Lower leg skin (tissue), 4 donors: ENCODE results near the gene POLR3A. TPM values are rescaled to one million over a fixed set of nuclear protein-coding genes. Genes with fewer than 3 reads are reported as not detected.

Experiments
- DNase-seq, 2 donors: peaks; one replicate each; pipeline ENCODE4 v3.0.0-alpha.2; 2019; ENCODE audit warnings: low spot score in 2 of 2
- H3K4me3 ChIP-seq: fragments of 200-600 bp; sonication (generic); 2 replicates; pipeline ENCODE4 v1.5.1; 2017; ENCODE audit warnings: mild to moderate bottlenecking, low read depth; ENCODE audit not compliant: poor library complexity, severe bottlenecking
- POLR2A ChIP-seq, 2 donors: fragments of 450-650 bp; IDR thresholded peaks; one replicate each; pipeline ENCODE4 v1.6.1; 2016 to 2017; ENCODE audit warnings: antibody characterized with exemption in 2 of 2, mild to moderate bottlenecking in 1 of 2, moderate library complexity in 1 of 2
- WGBS, 2 donors: methylation state at CpG; one replicate each; pipeline ENCODE4 v1.1.5; 2018; 5-methylcytosine and 5-hydroxymethylcytosine counted together
- intact Hi-C: fragments of 100-400 bp; cut with DNase I; formaldehyde crosslinking; loops from one replicate; pipeline ENCODE4 v1.15.0; 2023; ENCODE audit warnings: low total_unique reads
- total RNA-seq, 4 donors: library from RNA; depleted of rRNA; stranded (reverse); fragments of >200 nt; gene quantifications; one replicate each; pipeline ENCODE4 v1.1.0, GENCODE V29; 2016
- TF ChIP-seq, protein P1 (sequence below), 3 donors: fragments of 450-650 bp; IDR thresholded peaks; one replicate each; pipeline ENCODE4 v1.5.1; 2016; ENCODE audit warnings: antibody characterized with exemption in 3 of 3, mild to moderate bottlenecking in 3 of 3, moderate library complexity in 2 of 3

The POLR3A gene
- total RNA-seq, 4 donors from 2014 or later, result 8.7 to 11.1 (median 10.9) TPM

DNA sequence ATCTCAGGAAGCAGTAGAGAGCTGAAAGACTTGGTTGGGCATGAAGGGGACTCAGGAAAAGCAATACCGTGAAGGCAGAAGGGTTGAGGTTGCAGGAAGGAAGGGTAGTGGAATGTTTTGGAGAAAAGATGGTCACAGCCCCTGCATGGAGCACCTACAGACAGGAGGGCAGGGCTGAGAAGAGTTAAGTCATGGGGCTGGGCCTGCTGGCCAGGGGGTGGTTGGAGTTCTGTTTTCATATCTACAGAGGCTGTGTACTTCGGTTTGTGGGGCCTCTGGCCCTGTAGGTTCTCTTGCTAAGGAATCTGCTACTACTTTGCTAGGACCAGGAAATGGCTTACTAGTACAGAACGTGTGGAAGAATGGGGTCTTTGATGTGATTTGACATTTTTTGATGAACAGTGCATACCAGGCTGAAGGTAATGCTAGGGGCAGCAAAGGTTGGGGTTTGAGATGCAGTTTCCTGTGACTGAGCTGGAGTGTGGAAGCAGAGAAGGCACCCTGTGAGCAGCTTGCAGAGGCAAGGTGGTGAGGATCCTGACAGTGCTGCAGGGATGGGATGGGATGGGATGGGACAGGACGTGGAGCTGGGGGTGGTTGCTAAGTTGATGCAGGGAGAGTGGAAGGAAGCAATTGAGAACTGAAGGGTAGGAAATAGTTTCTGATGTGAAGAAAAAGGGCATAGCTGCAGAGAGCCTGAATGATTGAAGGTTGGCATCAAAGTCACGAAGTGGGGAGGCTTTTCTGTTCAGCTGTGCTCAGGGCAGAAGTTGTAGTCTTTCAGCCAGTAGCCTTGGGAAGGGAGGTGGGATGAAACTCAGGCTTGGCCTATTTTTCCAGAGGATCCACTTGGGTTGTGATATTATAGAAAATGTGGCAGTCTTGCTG is 12.1 kb upstream of the POLR3A start:
- 64 to 75% methylated on average over 5 of the region's 5 CpGs for WGBS, 2 donors
- intact Hi-C loops, result no loop called here
- TF ChIP-seq, protein P1, sequence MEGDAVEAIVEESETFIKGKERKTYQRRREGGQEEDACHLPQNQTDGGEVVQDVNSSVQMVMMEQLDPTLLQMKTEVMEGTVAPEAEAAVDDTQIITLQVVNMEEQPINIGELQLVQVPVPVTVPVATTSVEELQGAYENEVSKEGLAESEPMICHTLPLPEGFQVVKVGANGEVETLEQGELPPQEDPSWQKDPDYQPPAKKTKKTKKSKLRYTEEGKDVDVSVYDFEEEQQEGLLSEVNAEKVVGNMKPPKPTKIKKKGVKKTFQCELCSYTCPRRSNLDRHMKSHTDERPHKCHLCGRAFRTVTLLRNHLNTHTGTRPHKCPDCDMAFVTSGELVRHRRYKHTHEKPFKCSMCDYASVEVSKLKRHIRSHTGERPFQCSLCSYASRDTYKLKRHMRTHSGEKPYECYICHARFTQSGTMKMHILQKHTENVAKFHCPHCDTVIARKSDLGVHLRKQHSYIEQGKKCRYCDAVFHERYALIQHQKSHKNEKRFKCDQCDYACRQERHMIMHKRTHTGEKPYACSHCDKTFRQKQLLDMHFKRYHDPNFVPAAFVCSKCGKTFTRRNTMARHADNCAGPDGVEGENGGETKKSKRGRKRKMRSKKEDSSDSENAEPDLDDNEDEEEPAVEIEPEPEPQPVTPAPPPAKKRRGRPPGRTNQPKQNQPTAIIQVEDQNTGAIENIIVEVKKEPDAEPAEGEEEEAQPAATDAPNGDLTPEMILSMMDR (IDR thresholded peaks at IDR 0.05), result no peak
- TF ChIP-seq POLR2A (IDR thresholded peaks at IDR 0.05), result no peak
- no peak for DNase-seq
- H3K4me3 ChIP-seq, result no peak overlapping the region

DNA sequence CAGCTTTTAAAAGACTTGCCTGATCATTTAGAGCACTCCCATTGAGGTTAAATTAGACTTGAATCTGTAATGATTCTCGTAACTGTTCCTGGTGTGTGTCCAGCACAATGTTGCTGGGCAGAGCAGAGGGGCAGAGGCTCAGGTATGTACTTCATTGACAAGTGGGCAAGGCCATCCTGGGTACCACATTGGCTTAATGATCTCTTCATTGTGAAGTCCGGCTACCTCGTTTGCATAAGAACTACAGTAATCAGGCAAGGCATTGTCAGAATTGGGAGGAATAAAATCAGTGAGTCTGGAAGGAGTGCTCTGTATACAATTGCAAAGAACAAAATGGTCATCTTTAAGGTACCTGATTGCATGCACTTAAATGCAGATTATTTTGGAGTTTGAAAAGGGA is 10.4 kb upstream of the POLR3A start:
- WGBS, 2 donors, result 68 to 78% methylated on average over 3 of the region's 3 CpGs
- no peak overlapping the region for H3K4me3 ChIP-seq
- intact Hi-C loops, result no loop called here
- TF ChIP-seq, protein P1 (IDR thresholded peaks at IDR 0.05), result no peak
- no peak for TF ChIP-seq POLR2A (IDR thresholded peaks at IDR 0.05)
- no peak for DNase-seq

DNA sequence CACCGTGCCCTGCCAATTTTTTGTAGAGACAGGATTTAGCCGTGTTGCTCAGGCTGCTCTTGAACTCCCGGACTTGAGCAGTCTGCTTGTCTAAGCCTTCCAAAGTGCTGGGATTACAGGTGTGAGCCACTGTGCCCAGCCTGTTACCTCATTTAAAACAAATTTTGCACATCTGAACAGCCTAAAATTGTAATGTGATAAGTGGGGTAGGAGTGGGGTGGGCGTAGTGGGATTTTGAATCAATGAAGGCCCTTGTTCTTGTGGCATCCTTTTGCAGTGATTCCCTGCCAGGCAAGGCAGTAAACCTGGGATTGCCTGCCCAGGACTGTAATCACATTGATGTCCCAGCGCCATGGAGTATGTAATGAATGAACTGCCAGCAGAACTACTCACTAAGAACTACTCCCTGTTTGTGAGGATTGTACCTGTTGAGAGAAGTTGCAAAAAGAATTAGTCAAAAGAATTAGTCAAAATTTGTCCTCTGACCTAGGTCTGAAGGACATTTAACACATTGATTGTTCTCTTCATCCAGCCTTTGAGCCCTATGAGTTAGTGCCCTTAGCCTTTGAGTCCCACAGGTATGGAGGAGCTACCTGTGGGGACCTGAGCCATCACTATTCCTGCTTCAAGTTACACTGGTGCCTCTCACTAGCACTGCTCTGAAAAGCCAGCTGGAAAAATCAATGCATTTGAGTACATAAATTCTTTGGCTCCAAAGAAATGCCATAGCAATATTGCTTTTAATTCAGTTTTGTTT is 9.7 kb upstream of the POLR3A start:
- intact Hi-C loops, result no loop called here
- no peak for TF ChIP-seq POLR2A (IDR thresholded peaks at IDR 0.05)
- TF ChIP-seq, protein P1 (IDR thresholded peaks at IDR 0.05), result no peak
- no peak for DNase-seq
- no peak overlapping the region for H3K4me3 ChIP-seq
- WGBS, 2 donors, result 70 to 71% methylated on average over 5 of the region's 5 CpGs

DNA sequence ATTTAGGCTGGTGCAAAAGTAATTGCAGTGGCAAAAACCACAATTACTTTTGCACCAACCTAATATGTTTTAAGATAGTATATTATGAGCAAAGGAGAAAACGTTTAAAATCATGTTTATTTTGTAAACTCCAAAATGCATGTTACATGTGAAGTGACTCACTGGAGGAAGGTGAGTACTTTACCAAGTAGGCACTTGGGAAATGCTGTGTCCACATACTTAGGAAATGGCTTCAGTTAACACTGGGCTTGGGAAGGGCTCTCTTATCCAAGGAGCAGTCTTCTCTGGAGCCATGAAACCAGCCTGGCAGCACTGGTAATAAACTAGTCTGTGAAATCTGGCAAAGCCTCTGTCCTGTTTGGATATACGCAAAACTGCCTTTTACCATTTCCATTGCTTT is 8.8 kb upstream of the POLR3A start:
- intact Hi-C loops, result no loop called here
- TF ChIP-seq POLR2A (IDR thresholded peaks at IDR 0.05), result no peak
- TF ChIP-seq, protein P1 (IDR thresholded peaks at IDR 0.05), result no peak
- H3K4me3 ChIP-seq, result no peak overlapping the region
- WGBS, 2 donors, result 59 to 67% methylated on average over 2 of the region's 2 CpGs
- no peak for DNase-seq

DNA sequence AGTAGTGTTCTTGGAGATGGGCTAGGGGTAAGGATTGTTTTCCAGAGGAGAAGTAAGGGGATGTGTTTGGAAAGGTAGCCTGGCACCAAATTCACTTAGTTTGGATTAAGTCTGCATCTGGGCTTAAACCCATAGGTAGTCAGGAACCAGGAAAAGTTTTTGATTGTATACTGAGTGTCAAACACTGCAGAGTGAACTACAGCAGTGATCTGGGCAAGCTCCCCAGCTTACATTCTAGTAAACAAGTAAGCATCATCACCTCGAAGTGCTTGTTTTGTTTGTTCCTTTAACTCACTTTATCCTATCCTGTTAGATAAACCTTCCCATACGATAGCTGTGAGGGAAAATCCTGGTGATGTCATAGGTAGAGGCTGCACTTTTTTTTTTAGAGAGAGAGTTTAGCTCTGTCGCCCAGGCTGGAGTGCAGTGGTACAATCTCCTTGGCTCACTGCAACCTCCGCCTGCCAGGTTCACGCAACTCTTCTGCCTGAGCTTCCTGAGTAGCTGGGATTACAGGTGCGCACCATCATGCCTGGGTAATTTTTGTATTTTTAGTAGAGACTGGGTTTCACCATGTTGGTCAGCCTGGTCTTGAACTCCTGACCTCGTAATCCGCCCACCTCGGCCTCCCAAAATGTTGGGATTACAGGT is 6.7 kb upstream of the POLR3A start:
- WGBS, 2 donors, result 79 to 85% methylated on average over 9 of the region's 9 CpGs
- H3K4me3 ChIP-seq, result no peak overlapping the region
- intact Hi-C loops, result no loop called here

More for the DNA sequence above, 6.7 kb upstream of the POLR3A start:
- no peak for DNase-seq
- TF ChIP-seq POLR2A (IDR thresholded peaks at IDR 0.05), result no peak
- TF ChIP-seq, protein P1 (IDR thresholded peaks at IDR 0.05), result no peak
